GM19438 (cell line): ENCODE data around the gene ZNF592.
"Not testable (repeated sequence)": the region's sequence is repeated elsewhere in the genome, so short reads cannot be mapped to it uniquely, and the experiment has no call there.

Source experiments
- ATAC-seq: cut with Tn5 transposase; IDR thresholded peaks from one replicate; pipeline ENCODE4 v1.9.1; 2021; ENCODE audit warnings: low read depth; ENCODE audit not compliant: unreplicated experiment

ZNF592 gene

DNA sequence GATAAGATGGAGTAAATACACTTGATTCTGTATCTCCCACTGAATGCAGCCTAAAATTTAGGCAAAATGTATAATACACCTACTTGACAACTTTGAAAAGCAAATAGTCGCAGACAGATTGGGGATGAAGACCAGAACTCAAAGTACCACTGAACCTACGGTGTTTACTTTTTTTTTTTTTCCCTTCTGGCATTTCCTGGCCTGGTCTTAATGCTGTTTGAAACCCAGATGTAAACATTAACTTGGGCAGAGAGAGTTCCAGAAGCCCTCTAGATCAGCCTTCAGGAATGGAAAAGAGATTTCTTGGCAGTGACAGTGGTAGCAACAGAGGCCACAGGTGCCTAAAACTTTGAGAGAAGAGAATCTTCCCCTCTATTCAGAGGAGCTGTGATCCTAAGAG lies 96.6 kb downstream of the ZNF592 start:
- no peak for ATAC-seq

DNA sequence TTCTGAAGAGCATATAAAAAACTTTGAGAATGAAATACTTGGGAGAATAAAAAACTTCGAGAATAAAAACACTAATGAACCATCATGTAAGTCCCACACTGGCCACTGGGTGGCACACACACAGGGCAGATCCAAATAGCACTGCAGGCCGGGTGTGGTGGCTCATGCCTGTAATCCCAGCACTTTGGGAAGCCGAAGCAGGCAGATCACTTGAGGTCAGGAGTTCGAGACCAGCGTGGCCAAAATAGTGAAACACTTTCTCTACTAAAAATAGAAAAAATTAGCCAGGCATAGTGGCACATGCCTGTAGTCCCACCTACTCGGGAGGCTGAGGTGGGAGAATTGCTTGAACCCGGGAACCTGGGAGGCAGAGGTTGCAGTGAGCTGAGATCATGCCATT lies 97.2 kb downstream of the ZNF592 start:
- not testable (repeated sequence) for ATAC-seq

DNA sequence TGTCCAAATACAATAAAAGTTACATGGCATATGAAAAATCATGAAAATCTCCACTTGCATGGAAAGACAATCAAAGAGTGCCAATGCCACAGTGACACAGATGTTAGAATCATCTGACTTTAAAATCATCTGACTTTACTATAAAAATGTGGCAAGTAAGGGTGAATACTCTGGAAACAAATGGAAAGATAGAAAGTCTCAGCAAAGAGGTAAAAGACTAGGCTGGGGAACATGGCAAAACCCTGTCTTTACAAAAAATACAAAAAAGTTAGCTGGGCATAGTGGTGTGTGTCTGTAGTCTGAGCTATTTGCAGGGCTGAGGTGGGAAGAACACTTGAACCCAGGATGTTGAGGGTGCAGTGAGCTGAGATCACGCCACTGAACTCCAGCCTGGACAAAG lies 97.9 kb downstream of the ZNF592 start:
- no peak for ATAC-seq

DNA sequence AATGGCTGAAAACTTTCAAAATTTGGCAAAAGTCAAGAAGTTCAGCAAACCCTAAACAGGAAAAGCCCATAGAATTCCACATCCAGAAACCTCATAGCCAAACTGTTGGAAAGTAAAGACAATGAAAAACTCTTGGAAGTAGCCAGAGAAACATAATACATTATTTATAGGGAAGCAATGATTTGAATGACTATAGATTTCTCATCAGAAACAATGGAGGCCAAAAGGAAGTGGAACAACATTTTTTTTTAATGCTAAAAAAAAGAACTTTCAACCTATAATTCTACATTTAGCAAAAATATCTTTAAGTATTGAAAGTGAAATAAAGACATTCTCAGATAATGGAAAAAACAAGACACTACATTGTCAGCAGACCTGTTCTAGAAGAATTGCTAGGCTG lies 99.0 kb downstream of the ZNF592 start:
- no peak for ATAC-seq

DNA sequence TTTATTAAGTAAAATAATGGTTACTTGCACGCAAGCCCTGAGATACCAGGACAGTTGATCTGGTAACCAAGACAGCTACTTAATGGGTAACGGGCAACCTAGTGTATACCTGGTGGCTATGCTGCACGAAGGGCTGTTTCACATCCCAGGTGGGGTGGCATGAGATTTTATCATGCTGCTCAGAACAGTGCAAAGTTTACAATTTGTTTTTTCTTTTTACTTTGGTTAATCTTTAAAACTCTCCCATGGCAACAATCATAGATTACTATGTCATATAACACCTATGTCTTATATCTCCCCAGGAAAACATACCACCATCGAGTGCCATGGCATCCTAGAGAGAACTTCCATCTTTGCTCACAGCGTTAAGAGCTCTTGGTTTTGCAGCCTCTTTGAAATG lies 103.8 kb downstream of the ZNF592 start:
- ATAC-seq: no peak

DNA sequence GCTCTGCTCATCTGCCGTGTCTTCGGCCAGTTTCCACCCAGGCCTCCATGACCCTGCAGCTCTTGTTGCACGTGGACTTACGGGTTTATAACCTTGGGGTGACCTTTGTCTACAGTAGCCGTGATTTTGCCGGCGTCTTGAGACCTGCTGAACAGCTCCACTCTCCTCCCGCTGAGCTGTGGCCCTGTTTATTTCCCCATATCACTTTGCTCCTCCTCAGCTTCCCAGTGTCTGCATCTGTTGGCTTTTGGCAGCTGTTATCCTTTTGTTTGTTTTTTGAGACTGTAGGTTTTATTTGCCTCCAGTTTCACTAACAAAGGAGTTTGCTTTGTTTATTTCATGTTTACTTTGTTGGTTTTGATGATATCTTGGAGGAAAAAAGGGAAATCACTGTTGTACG lies 106.7 kb downstream of the ZNF592 start:
- ATAC-seq: no peak

DNA sequence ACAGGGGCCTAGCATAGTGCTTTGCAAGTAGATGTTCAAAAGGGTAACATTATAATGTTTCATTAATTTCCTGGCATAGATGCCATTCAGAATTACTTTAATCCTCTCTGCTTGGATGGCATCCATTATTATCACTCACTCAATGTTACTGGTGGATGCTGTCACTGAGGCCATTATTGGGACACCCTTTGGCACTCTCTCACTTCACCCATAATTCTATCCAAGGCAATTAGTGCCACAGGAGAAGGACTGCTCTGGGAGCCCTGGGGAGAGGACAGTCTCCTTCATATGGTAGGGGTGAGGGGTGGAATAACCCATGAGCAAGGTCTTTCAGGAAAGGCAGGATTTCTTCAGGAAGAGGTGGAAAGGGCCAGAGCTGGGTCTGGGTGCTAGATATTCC lies 107.4 kb downstream of the ZNF592 start:
- no peak for ATAC-seq
